NOMO-1 (cell line): ENCODE data around the gene MROH7.

Experiments
- DNase-seq, 2 experiments: peaks; one replicate each; lab custom pipeline; 2025; ENCODE audit not compliant: unreplicated experiment in 2 of 2; lab: John Stamatoyannopoulos, UW

MROH7 gene

GRCh38 chr1:54649130-54649898, 7.7 kb downstream of the MROH7 start:
- DNase-seq: no peak

GRCh38 chr1:54649921-54650320, 8.3 kb downstream of the MROH7 start:
- DNase-seq: no peak

- DNase-seq: no peak
Observed at GRCh38 chr1:54650417-54650816, 8.8 kb downstream of the MROH7 start.

GRCh38 chr1:54651608-54652007, 10.0 kb downstream of the MROH7 start:
- DNase-seq: no peak

GRCh38 chr1:54652168-54652567, 10.6 kb downstream of the MROH7 start:
- peak; percentile 50 to 71 for DNase-seq

- no peak for DNase-seq
Observed at GRCh38 chr1:54653036-54653435, 11.4 kb downstream of the MROH7 start.

- no peak for DNase-seq
Observed at GRCh38 chr1:54658164-54658913, 16.8 kb downstream of the MROH7 start.

- no peak for DNase-seq
Observed at GRCh38 chr1:54663725-54664124, 22.1 kb downstream of the MROH7 start.

- DNase-seq: no peak
Observed at GRCh38 chr1:54664364-54664763, 22.8 kb downstream of the MROH7 start.

GRCh38 chr1:54665852-54666251, 24.3 kb downstream of the MROH7 start:
- no peak for DNase-seq

- DNase-seq: no peak
Observed at GRCh38 chr1:54666333-54666732, 24.7 kb downstream of the MROH7 start.

- no peak for DNase-seq
Observed at GRCh38 chr1:54667797-54668196, 26.2 kb downstream of the MROH7 start.

GRCh38 chr1:54668567-54668966, 27.0 kb downstream of the MROH7 start:
- no peak for DNase-seq

GRCh38 chr1:54671985-54672608, 30.5 kb downstream of the MROH7 start:
- DNase-seq: peak; percentile 28 to 40

- DNase-seq: no peak
Observed at GRCh38 chr1:54678776-54679643, 37.4 kb downstream of the MROH7 start.

GRCh38 chr1:54679706-54680105, 38.1 kb downstream of the MROH7 start:
- no peak for DNase-seq

- no peak for DNase-seq
Observed at GRCh38 chr1:54680387-54680786, 38.8 kb downstream of the MROH7 start.

- no peak for DNase-seq
Observed at GRCh38 chr1:54681358-54681757, 39.8 kb downstream of the MROH7 start.

- DNase-seq: no peak
Observed at GRCh38 chr1:54683453-54683852, 41.9 kb downstream of the MROH7 start.

- no peak for DNase-seq
Observed at GRCh38 chr1:54685335-54685905, 43.8 kb downstream of the MROH7 start.
